Trophoblast cell (in vitro differentiated cells and primary cell): ENCODE measurements around the gene DROSHA.
"Not testable (repeated sequence)": the region's sequence is repeated elsewhere in the genome, so short reads cannot be mapped to it uniquely, and the experiment has no call there.

Experiments used
- DNase-seq, 2 donors: peaks; one replicate each; pipeline ENCODE4 v3.0.0-alpha.2; 2016
- H2AFZ ChIP-seq: 2 replicates; pipeline ENCODE4 v1.6.1; 2013; ENCODE audit warnings: low read length, moderate library complexity, mild to moderate bottlenecking; ENCODE audit not compliant: insufficient read depth, poor library complexity
- H2AK5ac ChIP-seq: 2 replicates; pipeline ENCODE4 v1.6.1; 2013; ENCODE audit warnings: mild to moderate bottlenecking, low read length
- H2BK120ac ChIP-seq: 2 replicates; pipeline ENCODE4 v1.6.1; 2013; ENCODE audit warnings: low read length, mild to moderate bottlenecking, moderate library complexity; ENCODE audit not compliant: insufficient read depth, poor library complexity
- H2BK12ac ChIP-seq: 2 replicates; pipeline ENCODE4 v1.6.1; 2013; ENCODE audit warnings: mild to moderate bottlenecking, low read length, moderate library complexity
- H2BK5ac ChIP-seq: 2 replicates; pipeline ENCODE4 v1.6.1; 2013; ENCODE audit warnings: low read length, low read depth, moderate library complexity, mild to moderate bottlenecking; ENCODE audit not compliant: poor library complexity
- H3K14ac ChIP-seq: 2 replicates; pipeline ENCODE4 v1.6.1; 2013; ENCODE audit warnings: mild to moderate bottlenecking, low read length
- H3K18ac ChIP-seq: 2 replicates; pipeline ENCODE4 v1.6.1; 2013; ENCODE audit warnings: mild to moderate bottlenecking, low read length
- H3K23ac ChIP-seq: 2 replicates; pipeline ENCODE4 v1.6.1; 2013; ENCODE audit warnings: low read length
- H3K27ac ChIP-seq: 2 replicates; pipeline ENCODE4 v1.5.1; 2013; ENCODE audit warnings: low read depth, mild to moderate bottlenecking, inconsistent platforms, low read length, moderate library complexity
- H3K27me3 ChIP-seq: 2 replicates; pipeline ENCODE4 v1.6.1; 2013; ENCODE audit warnings: inconsistent platforms, mild to moderate bottlenecking, low read length, moderate library complexity; ENCODE audit not compliant: insufficient read depth
- H3K36me3 ChIP-seq, 2 experiments: 1 replicate in 1 of 2; 2 replicates in 1 of 2; pipeline ENCODE4 v1.6.1; 2013; ENCODE audit warnings: low read length in 2 of 2, mild to moderate bottlenecking in 2 of 2, moderate library complexity in 1 of 2; ENCODE audit not compliant: insufficient read depth in 2 of 2, control insufficient read depth in 1 of 2
- H3K4ac ChIP-seq: 2 replicates; pipeline ENCODE4 v1.6.1; 2013; ENCODE audit warnings: low read depth, mild to moderate bottlenecking, low read length, moderate library complexity
- H3K4me1 ChIP-seq, 2 experiments: 1 replicate in 1 of 2; 2 replicates in 1 of 2; pipeline ENCODE4 v1.6.1; 2013; ENCODE audit warnings: low read length in 2 of 2, mild to moderate bottlenecking in 2 of 2, moderate library complexity in 1 of 2; ENCODE audit not compliant: insufficient read depth in 2 of 2, control insufficient read depth in 1 of 2
- H3K4me2 ChIP-seq: 2 replicates; pipeline ENCODE4 v1.6.1; 2013; ENCODE audit warnings: inconsistent platforms, mild to moderate bottlenecking, low read length, moderate library complexity
- H3K4me3 ChIP-seq: 2 replicates; pipeline ENCODE4 v1.5.1; 2013; ENCODE audit warnings: mild to moderate bottlenecking, low read depth, low read length, inconsistent platforms
- H3K79me1 ChIP-seq: one replicate; pipeline ENCODE4 v1.6.1; 2013; ENCODE audit warnings: low read length
- H3K79me2 ChIP-seq: 2 replicates; pipeline ENCODE4 v1.6.1; 2013; ENCODE audit warnings: low read length, mild to moderate bottlenecking; ENCODE audit not compliant: control insufficient read depth, insufficient read depth, poor library complexity
- H3K9ac ChIP-seq: 2 replicates; pipeline ENCODE4 v1.6.1; 2013; ENCODE audit warnings: mild to moderate bottlenecking, low read length
- H3K9me3 ChIP-seq: 2 replicates; pipeline ENCODE4 v1.6.1; 2013; ENCODE audit warnings: low read depth, mild to moderate bottlenecking, control low read depth, inconsistent platforms, low read length; ENCODE audit not compliant: insufficient read depth
- H4K12ac ChIP-seq: 2 replicates; pipeline ENCODE4 v1.6.1; 2013; ENCODE audit warnings: low read depth, mild to moderate bottlenecking, low read length, moderate library complexity
- H4K8ac ChIP-seq: 2 replicates; pipeline ENCODE4 v1.6.1; 2013; ENCODE audit warnings: low read depth, mild to moderate bottlenecking, low read length, moderate library complexity
- H4K91ac ChIP-seq: one replicate; pipeline ENCODE4 v1.6.1; 2013; ENCODE audit warnings: low read depth, mild to moderate bottlenecking, low read length, moderate library complexity
- WGBS: extraction: QIAGEN DNeasy Blood & Tissue Kit; methylation state at CpG from one replicate; pipeline ENCODE4 v1.1.7; 2013; ENCODE audit warnings: missing lambda C conversion rate; ENCODE audit not compliant: insufficient read length, insufficient coverage; ENCODE audit errors: extremely low coverage; 5-methylcytosine and 5-hydroxymethylcytosine counted together

The DROSHA gene

DNA sequence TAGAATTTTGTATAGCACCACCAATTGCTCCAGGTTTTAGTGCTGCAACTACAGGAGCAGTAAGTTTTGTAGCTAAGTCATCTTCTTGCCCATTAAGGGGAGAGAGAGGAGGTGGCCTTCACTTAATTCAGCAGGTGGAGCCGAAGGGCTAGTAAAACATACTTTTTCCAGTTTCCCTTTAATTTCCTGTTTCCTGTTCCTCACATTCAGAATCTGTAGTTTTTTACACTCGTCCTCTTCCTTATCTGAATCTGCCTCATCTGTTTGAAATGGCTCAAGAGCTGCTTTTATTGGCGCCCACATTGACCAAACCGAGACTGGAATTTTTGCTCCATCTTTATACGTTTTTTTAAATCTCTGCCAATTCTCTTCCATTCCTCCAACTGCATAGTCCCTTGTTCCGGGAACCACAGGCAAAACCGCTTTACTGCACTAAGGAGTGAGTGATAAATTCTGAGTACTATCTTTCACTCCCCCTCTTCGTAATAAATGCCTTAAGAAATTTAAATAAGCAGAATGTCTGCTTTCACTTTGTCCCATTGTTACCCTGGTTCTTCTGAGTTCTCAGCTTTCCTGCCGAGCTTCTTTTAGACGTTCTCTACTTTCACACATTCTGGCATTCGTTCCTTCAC, 133.9 kb downstream of the DROSHA start:
- Histone ChIP-seq H2AFZ (no peak overlapping the region), H3K4me1 (peaks cover 0 to 3% of the 10 kb centered on the region in 2 experiments), H3K79me2 (no peaks in the 10 kb centered on the region), H3K9me3 (no peaks in the 10 kb centered on the region), H2BK120ac (no peak overlapping the region), H3K27ac (no peak overlapping the region), H3K14ac (no peak overlapping the region), H3K4me2 (no peak overlapping the region), H3K27me3 (no peaks in the 10 kb centered on the region), H2BK12ac (no peak overlapping the region), H4K8ac (no peak overlapping the region), H3K9ac (no peak overlapping the region), H2BK5ac (no peak overlapping the region), H3K36me3 (peaks cover 0 to 4% of the 10 kb centered on the region in 2 experiments), H3K4ac (no peak overlapping the region), H2AK5ac (no peak overlapping the region), H3K18ac (no peak overlapping the region), H3K79me1 (no peaks in the 10 kb centered on the region), H4K12ac (no peak overlapping the region), H3K4me3 (no peak overlapping the region), H4K91ac (no peak overlapping the region), H3K23ac (no peak overlapping the region)
- no peak for DNase-seq
- WGBS = no CpG with 5 or more reads among the region's 11 CpGs

DNA sequence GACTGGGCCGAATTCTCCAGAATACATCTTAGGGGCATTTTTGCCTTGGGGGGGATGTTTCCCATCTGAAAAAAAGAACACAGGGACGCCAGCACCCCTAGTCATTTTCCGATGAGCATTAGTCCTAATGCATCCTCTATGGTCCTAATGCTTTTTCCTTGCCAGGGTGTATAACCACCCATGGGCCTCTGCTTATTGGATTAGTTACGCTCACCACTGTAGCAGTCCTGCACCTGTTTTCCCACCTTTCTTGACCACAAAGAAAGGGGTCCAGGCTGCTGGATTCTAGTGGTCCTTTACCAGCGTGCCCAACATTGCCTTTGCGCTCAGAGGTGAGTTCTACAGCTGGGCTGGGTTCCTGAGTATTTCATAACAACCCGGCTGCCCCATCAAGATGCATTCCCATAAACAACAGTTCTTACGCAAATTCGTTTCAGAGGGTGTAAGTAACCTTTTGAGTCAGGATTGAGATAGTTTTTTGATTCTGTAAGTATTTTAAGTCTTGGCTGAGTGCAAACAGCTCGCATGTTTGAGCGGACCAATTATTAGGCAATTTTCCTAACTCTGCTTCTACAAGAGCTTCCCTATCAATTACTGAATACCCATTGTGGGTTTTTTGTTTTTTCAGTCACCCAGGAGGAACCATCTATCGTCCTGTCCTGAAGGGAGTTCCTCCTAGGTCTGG, 135.1 kb downstream of the DROSHA start:
- H4K91ac ChIP-seq = no peak overlapping the region
- H2AK5ac ChIP-seq = no peak overlapping the region
- H3K27ac ChIP-seq = no peak overlapping the region
- no peak overlapping the region for H3K4ac ChIP-seq
- H3K9ac ChIP-seq = no peak overlapping the region
- H3K4me3 ChIP-seq = no peak overlapping the region
- H3K36me3 ChIP-seq = peaks cover 0 to 2% of the 10 kb centered on the region in 2 experiments
- no peak overlapping the region for H3K4me2 ChIP-seq
- H2AFZ ChIP-seq = no peak overlapping the region
- H2BK120ac ChIP-seq = no peak overlapping the region
- no peak overlapping the region for H3K23ac ChIP-seq
- no CpG with 5 or more reads among the region's 12 CpGs for WGBS
- H2BK5ac ChIP-seq = no peak overlapping the region
- no peaks in the 10 kb centered on the region for H3K27me3 ChIP-seq
- no peaks in the 10 kb centered on the region for H3K79me1 ChIP-seq
- no peaks in the 10 kb centered on the region for H3K79me2 ChIP-seq
- no peak overlapping the region for H3K18ac ChIP-seq
- peaks cover 0 to 3% of the 10 kb centered on the region in 2 experiments for H3K4me1 ChIP-seq
- H4K8ac ChIP-seq = no peak overlapping the region
- H4K12ac ChIP-seq = no peak overlapping the region
- no peak overlapping the region for H3K14ac ChIP-seq
- H2BK12ac ChIP-seq = no peak overlapping the region
- DNase-seq = peak; percentile 33 to 73
- no peaks in the 10 kb centered on the region for H3K9me3 ChIP-seq

DNA sequence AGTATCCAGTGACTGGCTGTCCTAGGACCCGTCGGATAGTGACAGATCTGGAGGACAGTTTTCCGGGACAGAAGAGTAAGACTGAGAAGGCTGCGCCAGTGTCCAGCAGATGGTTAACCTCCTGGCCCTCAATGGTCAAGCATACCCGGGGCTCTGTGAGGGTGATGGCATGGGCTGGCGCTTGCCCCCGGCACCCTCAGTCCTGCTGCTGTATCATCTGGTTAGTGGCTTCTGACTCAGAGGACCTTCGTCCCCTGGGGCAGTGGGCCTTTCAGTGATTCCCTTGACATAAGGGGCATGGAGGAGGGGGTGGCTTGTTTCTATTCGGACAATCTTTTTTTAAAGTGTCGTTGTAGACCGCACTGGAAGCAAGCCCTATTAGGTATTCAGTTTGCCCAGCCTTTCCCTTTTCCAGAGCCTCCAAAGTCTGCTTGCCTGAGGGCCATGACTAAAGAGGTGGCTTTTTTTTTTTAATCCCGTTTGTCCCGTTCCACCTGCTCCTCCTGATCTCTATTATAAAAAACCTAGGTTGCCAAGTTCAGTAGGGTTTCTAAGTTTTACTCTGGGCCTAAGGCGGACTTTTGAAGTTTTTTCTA, 136.3 kb downstream of the DROSHA start:
- H3K23ac ChIP-seq, H3K9me3 ChIP-seq, H2AK5ac ChIP-seq, H2BK120ac ChIP-seq, H3K79me2 ChIP-seq, H3K27me3 ChIP-seq, H3K9ac ChIP-seq, H2BK12ac ChIP-seq, H3K36me3 ChIP-seq, H3K4ac ChIP-seq, H2AFZ ChIP-seq, H3K4me1 ChIP-seq, H3K27ac ChIP-seq, H4K12ac ChIP-seq, H3K18ac ChIP-seq, H4K8ac ChIP-seq, H3K4me2 ChIP-seq, H4K91ac ChIP-seq, H3K14ac ChIP-seq, H3K79me1 ChIP-seq, H2BK5ac ChIP-seq, H3K4me3 ChIP-seq: not testable (repeated sequence)
- peak; percentile 58 to 71 for DNase-seq
- WGBS = no CpG with 5 or more reads among the region's 14 CpGs

DNA sequence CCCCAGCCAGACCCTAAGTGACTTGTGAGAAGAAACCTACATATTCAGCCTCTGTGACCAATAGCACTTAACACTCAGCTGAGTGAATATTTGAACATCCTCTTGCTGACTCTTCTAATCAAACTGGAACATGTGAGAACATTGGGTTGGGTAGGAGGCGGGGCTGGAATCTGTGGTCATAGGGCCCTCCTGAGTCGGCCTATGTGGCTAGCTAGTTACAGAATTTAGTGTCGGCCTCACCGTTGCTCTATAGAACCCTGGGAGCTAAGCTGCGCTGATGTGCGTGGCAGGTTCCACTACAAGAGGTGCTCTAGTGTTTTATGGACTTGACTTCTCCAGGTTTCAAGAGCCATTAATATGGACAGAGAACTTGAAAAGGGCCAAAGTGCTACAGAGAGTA, 138.8 kb downstream of the DROSHA start:
- no peak overlapping the region for H2AK5ac ChIP-seq

More for the DNA sequence above, 138.8 kb downstream of the DROSHA start:
- no peak overlapping the region for H4K91ac ChIP-seq
- no peaks in the 10 kb centered on the region for H3K27me3 ChIP-seq
- no peak overlapping the region for H3K18ac ChIP-seq
- no peak overlapping the region for H2AFZ ChIP-seq
- no CpG with 5 or more reads among the region's 6 CpGs for WGBS
- no peak overlapping the region for H3K9ac ChIP-seq
- H3K23ac ChIP-seq = no peak overlapping the region
- H3K14ac ChIP-seq = no peak overlapping the region
- no peak overlapping the region for H2BK5ac ChIP-seq
- H3K9me3 ChIP-seq = peaks cover 6% of the 10 kb centered on the region
- H2BK120ac ChIP-seq = no peak overlapping the region
- H4K12ac ChIP-seq = no peak overlapping the region
- no peak overlapping the region for H3K4ac ChIP-seq
- no peaks in the 10 kb centered on the region for H3K79me2 ChIP-seq
- no peak overlapping the region for H3K27ac ChIP-seq
- H3K4me2 ChIP-seq = no peak overlapping the region
- peak in 1 of 2 donors; percentile 19 for DNase-seq
- peaks cover 0 to 3% of the 10 kb centered on the region in 2 experiments for H3K4me1 ChIP-seq
- no peaks in the 10 kb centered on the region for H3K36me3 ChIP-seq
- H3K79me1 ChIP-seq = no peaks in the 10 kb centered on the region
- no peak overlapping the region for H2BK12ac ChIP-seq
- H3K4me3 ChIP-seq = no peak overlapping the region
- no peak overlapping the region for H4K8ac ChIP-seq
